Right lobe of liver (tissue), 6 donors: Measurements from ENCODE around the gene NFIB. TPM values are rescaled to one million over a fixed set of nuclear protein-coding genes. Genes with fewer than 3 reads are reported as not detected.

Source experiments
- ATAC-seq, 4 donors: fragments of 200-7000 bp; cut with Tn5 transposase; one replicate each; pipeline ENCODE4 v1.9.1; 2020; ENCODE audit warnings: mild to moderate bottlenecking in 4 of 4, moderate library complexity in 4 of 4
- DNase-seq, 3 donors: peaks; one replicate each; pipeline ENCODE4 v3.0.0-alpha.2; 2020
- H3K27ac ChIP-seq, 3 donors: fragments of 200-600 bp; one replicate each; pipeline ENCODE4 v1.8.0; 2022
- H3K27me3 ChIP-seq, 2 donors: fragments of 200-600 bp; one replicate each; pipeline ENCODE4 v1.8.0; 2022
- H3K36me3 ChIP-seq, 4 donors: fragments of 200-600 bp; sonication (generic) in 1 of 4; one replicate each; pipeline versions ENCODE4 v1.5.1 to v1.8.0; 2017 to 2022; ENCODE audit warnings: control low read depth in 1 of 4
- H3K4me1 ChIP-seq, 4 donors: fragments of 200-600 bp; sonication (generic) in 1 of 4; one replicate each; pipeline versions ENCODE4 v1.5.1 to v1.8.0; 2017 to 2022; ENCODE audit warnings: control low read depth in 1 of 4
- H3K4me3 ChIP-seq, 3 donors: fragments of 200-600 bp; one replicate each; pipeline ENCODE4 v1.8.0; 2022
- H3K9me3 ChIP-seq, 4 donors: fragments of 200-600 bp; sonication (generic) in 1 of 4; one replicate each; pipeline versions ENCODE4 v1.5.1 to v1.8.0; 2017 to 2022; ENCODE audit warnings: control low read depth in 1 of 4
- CTCF ChIP-seq, 4 donors: fragments of 200-600 bp in 3 of 4; fragments of 450-650 bp in 1 of 4; IDR thresholded peaks; one replicate each; pipeline versions ENCODE4 v1.5.1 to v1.8.0; 2016 to 2022; ENCODE audit warnings: antibody characterized with exemption in 4 of 4, mild to moderate bottlenecking in 2 of 4
- POLR2A ChIP-seq: fragments of 450-650 bp; IDR thresholded peaks from one replicate; pipeline ENCODE4 v1.6.1; 2017; ENCODE audit warnings: antibody characterized with exemption, mild to moderate bottlenecking
- WGBS: methylation state at CpG from one replicate; pipeline ENCODE4 v1.1.6; 2018; ENCODE audit warnings: low coverage, low lambda C conversion rate; ENCODE audit not compliant: insufficient coverage; ENCODE audit errors: missing lambda C conversion rate; 5-methylcytosine and 5-hydroxymethylcytosine counted together
- intact Hi-C, 2 donors: fragments of 100-400 bp; cut with DNase I; formaldehyde crosslinking; loops; one replicate each; pipeline versions ENCODE4 v1.11.2 to v1.14.1; 2022
- total RNA-seq, 6 experiments: library from RNA; depleted of rRNA in 2 of 6; stranded (reverse); fragments of >200 nt in 2 of 6; fragmentation: NEBNext Ultra II Directional in 3 of 6; extraction: Animal tissue kit (Norgen Biotek cat#: 25700) in 3 of 6; gene quantifications; one replicate each; pipeline versions ENCODE4 v1.1.0 to v1.2.4, GENCODE V29; 2016 to 2023
- donor health status: DM: no; HTN: yes; CAD: no.
- donor health status: DM: no; HTN: no; CAD: no.
- donor health status: DM: no; HTN: no; CAD: no.
- donor health status: DM: no; HTN: yes; CAD: no.
- donor health status: DM: no; HTN: yes; CAD: no.

NFIB gene
- total RNA-seq, 6 experiments from 2014 or later = 23.0 to 45.3 (median 39.6) TPM

DNA sequence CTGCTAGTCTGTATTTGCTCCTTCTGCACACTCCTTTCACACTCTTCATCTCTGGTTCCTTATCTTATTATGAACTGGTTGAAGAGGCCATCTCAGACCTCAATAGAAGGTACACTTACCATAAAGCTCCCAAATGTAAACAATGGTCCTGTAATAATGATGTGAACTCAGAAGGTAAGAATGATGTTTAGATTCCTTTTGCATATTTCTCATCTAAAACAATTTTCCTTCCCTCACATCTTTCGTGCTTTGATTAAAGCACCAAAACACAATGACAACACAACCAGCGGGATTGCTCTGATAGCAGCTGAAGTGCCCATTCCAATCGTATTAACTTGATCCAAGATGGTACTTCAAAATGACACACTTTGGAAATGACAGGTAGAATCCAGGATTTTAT is 34.3 kb downstream of the NFIB start:
- Histone ChIP-seq H3K9me3 (no peaks in the 10 kb centered on the region), H3K4me3 (no peak overlapping the region), H3K4me1 (peaks cover 0 to 22% (median 3%) of the 10 kb centered on the region in 4 donors), H3K27me3 (no peaks in the 10 kb centered on the region), H3K27ac (no peak overlapping the region), H3K36me3 (no peaks in the 10 kb centered on the region)
- no peak for DNase-seq
- no peak for TF ChIP-seq POLR2A
- TF ChIP-seq CTCF (IDR thresholded peaks at IDR 0.05) = no peak
- intact Hi-C loops = no loop called here
- WGBS = 91% methylated on average over 3 of the region's 3 CpGs
- no peak for ATAC-seq

GRCh38 chr9:14278291-14278721 is 35.6 kb downstream of the NFIB start:
- TF ChIP-seq CTCF (IDR thresholded peaks at IDR 0.05) (no peak), POLR2A (no peak)
- H3K27ac ChIP-seq = no peak overlapping the region
- H3K4me3 ChIP-seq = no peak overlapping the region
- no peaks in the 10 kb centered on the region for H3K27me3 ChIP-seq
- intact Hi-C loops = no loop called here
- ATAC-seq (peak in 1 of 4 donors; percentile 37), DNase-seq (no peak)
- 85% methylated on average over 5 of the region's 5 CpGs for WGBS
- no peaks in the 10 kb centered on the region for H3K9me3 ChIP-seq
- H3K36me3 ChIP-seq = no peaks in the 10 kb centered on the region
- peaks cover 0 to 25% (median 2%) of the 10 kb centered on the region in 4 donors for H3K4me1 ChIP-seq

DNA sequence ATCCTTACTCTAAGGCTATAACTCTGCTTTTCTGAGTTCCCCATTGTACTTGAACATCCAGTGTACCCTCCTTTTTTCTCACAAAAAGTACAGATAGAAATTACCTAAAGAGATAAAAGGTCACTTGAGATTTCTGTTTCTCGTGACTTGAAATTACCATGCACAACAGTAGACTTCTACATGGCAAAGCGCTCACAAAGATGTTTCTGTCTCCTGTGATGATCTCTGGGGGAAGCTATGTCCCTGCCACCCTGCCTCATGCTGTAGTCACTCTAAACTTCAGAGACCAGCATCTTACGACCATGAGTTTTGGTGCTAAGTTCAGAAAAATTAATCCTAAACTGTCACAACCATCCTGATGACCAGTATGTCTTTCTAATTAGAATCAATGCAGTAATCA is 36.2 kb downstream of the NFIB start:
- ATAC-seq (no peak), DNase-seq (no peak)
- Histone ChIP-seq H3K27me3 (no peaks in the 10 kb centered on the region), H3K36me3 (no peaks in the 10 kb centered on the region), H3K9me3 (no peaks in the 10 kb centered on the region), H3K4me1 (peaks cover 0 to 25% (median 4%) of the 10 kb centered on the region in 4 donors), H3K4me3 (no peak overlapping the region), H3K27ac (peak overlapping the region in 2 of 3 donors; percentile 1 to 3)
- TF ChIP-seq CTCF (IDR thresholded peaks at IDR 0.05) (no peak), POLR2A (no peak)
- intact Hi-C loops = no loop called here
- 73% methylated on average over 3 of the region's 3 CpGs for WGBS

DNA sequence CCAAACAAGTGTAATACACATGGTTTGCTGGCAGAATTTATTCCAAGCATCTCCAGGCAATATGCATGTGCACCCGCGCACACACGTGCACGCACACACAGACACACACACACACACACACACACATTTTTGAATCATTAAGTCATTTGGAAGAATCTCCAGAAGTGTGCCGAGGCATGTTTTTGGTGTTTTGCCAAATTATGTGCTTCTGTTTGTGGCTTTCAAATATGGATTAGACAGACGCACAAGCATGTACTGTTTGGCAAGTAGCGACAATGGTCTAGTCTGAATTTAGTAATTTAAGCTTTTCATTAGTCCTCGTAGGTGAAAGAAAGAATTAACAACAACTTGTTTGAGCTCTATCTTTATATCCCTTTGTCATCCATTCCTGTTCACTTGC is 36.7 kb downstream of the NFIB start:
- ATAC-seq = peak in 2 of 4 donors; percentile 18 to 32
- H3K4me1 ChIP-seq = peaks cover 0 to 25% (median 6%) of the 10 kb centered on the region in 4 donors
- 44% methylated on average over 8 of the region's 8 CpGs for WGBS
- no peak overlapping the region for H3K4me3 ChIP-seq
- no peaks in the 10 kb centered on the region for H3K36me3 ChIP-seq
- peak overlapping the region in 2 of 3 donors; percentile 1 to 3 for H3K27ac ChIP-seq
- no peaks in the 10 kb centered on the region for H3K27me3 ChIP-seq
- intact Hi-C loops = no loop called here
- no peak for DNase-seq
- no peaks in the 10 kb centered on the region for H3K9me3 ChIP-seq
- TF ChIP-seq POLR2A (no peak), CTCF (IDR thresholded peaks at IDR 0.05) (no peak)

DNA sequence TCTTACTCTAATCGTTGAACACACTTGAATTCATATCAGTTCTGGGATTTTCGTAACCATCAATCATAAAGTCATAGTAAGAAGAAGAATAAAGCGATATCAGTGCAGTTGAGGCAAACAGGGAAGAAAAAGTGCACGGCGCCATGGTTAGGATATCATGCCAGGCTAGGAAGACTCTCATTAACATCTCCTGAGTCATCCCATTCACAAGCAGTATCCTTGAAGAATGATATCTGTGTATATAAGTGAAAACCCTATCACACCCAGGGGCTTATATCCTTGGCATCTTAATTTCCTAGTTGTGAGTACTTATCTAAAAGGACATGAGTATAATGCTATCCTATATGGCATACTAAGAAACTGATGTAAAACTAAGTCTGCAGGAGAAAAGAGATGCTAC is 38.6 kb downstream of the NFIB start:
- DNase-seq (no peak), ATAC-seq (no peak)
- 79% methylated on average over 5 of the region's 5 CpGs for WGBS
- no peak overlapping the region for H3K27ac ChIP-seq
- TF ChIP-seq POLR2A (no peak), CTCF (IDR thresholded peaks at IDR 0.05) (no peak)
- H3K27me3 ChIP-seq = no peaks in the 10 kb centered on the region
- H3K4me3 ChIP-seq = no peak overlapping the region
- no peaks in the 10 kb centered on the region for H3K36me3 ChIP-seq
- intact Hi-C loops = no loop called here
- no peaks in the 10 kb centered on the region for H3K9me3 ChIP-seq
- H3K4me1 ChIP-seq = peaks cover 0 to 36% (median 10%) of the 10 kb centered on the region in 4 donors
